SK-N-SH treated with all-trans-retinoic acid at 6 μM for 48 hours (cell line): Measurements from ENCODE around the gene PRKD3.

Experiments
- ARNTL ChIP-seq: fragments of 450-650 bp; formaldehyde crosslinking; IDR thresholded peaks from 2 replicates; pipeline ENCODE4 v1.5.0; 2020; ENCODE audit warnings: low read depth, mild to moderate bottlenecking, moderate library complexity, borderline replicate concordance
- ESRRG ChIP-seq: fragments of 250-450 bp; sonication (Bioruptor Pico); IDR thresholded peaks from 2 replicates; pipeline ENCODE4 v1.6.1; 2021; ENCODE audit warnings: mild to moderate bottlenecking
- PATZ1 ChIP-seq: fragments of 250-450 bp; sonication (Bioruptor Pico); IDR thresholded peaks from 2 replicates; pipeline ENCODE4 v1.8.0; 2020; ENCODE audit warnings: mild to moderate bottlenecking, moderate library complexity, borderline replicate concordance
- RARB ChIP-seq: fragments of 250-450 bp; sonication (Bioruptor Pico); IDR thresholded peaks from 2 replicates; pipeline ENCODE4 v1.8.0; 2021; ENCODE audit warnings: mild to moderate bottlenecking, moderate library complexity
- SNAI2 ChIP-seq: fragments of 250-450 bp; sonication (Bioruptor Pico); IDR thresholded peaks from 2 replicates; pipeline ENCODE4 v1.5.0; 2020; ENCODE audit warnings: mild to moderate bottlenecking, moderate library complexity
- ZFP3 ChIP-seq: fragments of 250-450 bp; sonication (Bioruptor Pico); IDR thresholded peaks from 2 replicates; pipeline ENCODE4 v1.5.0; 2020; ENCODE audit warnings: mild to moderate bottlenecking, moderate library complexity
- ZNF565 ChIP-seq: fragments of 450-650 bp; formaldehyde crosslinking; conservative IDR thresholded peaks from 2 replicates; pipeline ENCODE4 v1.5.0; 2020; ENCODE audit warnings: low read depth, mild to moderate bottlenecking, moderate library complexity
- ZNF70 ChIP-seq: fragments of 450-650 bp; formaldehyde crosslinking; IDR thresholded peaks from 2 replicates; pipeline ENCODE4 v1.5.0; 2020; ENCODE audit warnings: mild to moderate bottlenecking, moderate library complexity
- TF ChIP-seq, protein P1 (sequence below): fragments of 250-450 bp; sonication (Bioruptor Pico); IDR thresholded peaks from 2 replicates; pipeline ENCODE4 v1.5.1; 2020; ENCODE audit warnings: low read depth, mild to moderate bottlenecking, moderate library complexity
- TF ChIP-seq, protein P2 (sequence below): fragments of 250-450 bp; sonication (Bioruptor Pico); IDR thresholded peaks from 2 replicates; pipeline ENCODE4 v1.8.0; 2021; ENCODE audit warnings: low read depth, mild to moderate bottlenecking, moderate library complexity, borderline replicate concordance
- TF ChIP-seq, protein P3 (sequence below): fragments of 250-450 bp; sonication (Bioruptor Pico); IDR thresholded peaks from 2 replicates; pipeline ENCODE4 v1.5.1; 2021; ENCODE audit warnings: mild to moderate bottlenecking, moderate library complexity

- TF ChIP-seq, protein P1, sequence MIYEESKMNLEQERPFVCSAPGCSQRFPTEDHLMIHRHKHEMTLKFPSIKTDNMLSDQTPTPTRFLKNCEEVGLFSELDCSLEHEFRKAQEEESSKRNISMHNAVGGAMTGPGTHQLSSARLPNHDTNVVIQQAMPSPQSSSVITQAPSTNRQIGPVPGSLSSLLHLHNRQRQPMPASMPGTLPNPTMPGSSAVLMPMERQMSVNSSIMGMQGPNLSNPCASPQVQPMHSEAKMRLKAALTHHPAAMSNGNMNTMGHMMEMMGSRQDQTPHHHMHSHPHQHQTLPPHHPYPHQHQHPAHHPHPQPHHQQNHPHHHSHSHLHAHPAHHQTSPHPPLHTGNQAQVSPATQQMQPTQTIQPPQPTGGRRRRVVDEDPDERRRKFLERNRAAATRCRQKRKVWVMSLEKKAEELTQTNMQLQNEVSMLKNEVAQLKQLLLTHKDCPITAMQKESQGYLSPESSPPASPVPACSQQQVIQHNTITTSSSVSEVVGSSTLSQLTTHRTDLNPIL (CRISPR knock-in tag) = no peak
- TF ChIP-seq SNAI2 (no peak), ZFP3 (CRISPR knock-in tag) (no peak), ARNTL (CRISPR knock-in tag) (no peak), PATZ1 (CRISPR knock-in tag) (no peak), ESRRG (CRISPR knock-in tag) (no peak), ZNF70 (no peak), ZNF565 (CRISPR knock-in tag) (no peak), RARB (no peak)
- TF ChIP-seq, protein P2, sequence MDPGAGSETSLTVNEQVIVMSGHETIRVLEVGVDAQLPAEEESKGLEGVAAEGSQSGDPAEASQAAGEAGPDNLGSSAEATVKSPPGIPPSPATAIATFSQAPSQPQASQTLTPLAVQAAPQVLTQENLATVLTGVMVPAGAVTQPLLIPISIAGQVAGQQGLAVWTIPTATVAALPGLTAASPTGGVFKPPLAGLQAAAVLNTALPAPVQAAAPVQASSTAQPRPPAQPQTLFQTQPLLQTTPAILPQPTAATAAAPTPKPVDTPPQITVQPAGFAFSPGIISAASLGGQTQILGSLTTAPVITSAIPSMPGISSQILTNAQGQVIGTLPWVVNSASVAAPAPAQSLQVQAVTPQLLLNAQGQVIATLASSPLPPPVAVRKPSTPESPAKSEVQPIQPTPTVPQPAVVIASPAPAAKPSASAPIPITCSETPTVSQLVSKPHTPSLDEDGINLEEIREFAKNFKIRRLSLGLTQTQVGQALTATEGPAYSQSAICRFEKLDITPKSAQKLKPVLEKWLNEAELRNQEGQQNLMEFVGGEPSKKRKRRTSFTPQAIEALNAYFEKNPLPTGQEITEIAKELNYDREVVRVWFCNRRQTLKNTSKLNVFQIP (CRISPR knock-in tag) = no peak
- TF ChIP-seq, protein P3, sequence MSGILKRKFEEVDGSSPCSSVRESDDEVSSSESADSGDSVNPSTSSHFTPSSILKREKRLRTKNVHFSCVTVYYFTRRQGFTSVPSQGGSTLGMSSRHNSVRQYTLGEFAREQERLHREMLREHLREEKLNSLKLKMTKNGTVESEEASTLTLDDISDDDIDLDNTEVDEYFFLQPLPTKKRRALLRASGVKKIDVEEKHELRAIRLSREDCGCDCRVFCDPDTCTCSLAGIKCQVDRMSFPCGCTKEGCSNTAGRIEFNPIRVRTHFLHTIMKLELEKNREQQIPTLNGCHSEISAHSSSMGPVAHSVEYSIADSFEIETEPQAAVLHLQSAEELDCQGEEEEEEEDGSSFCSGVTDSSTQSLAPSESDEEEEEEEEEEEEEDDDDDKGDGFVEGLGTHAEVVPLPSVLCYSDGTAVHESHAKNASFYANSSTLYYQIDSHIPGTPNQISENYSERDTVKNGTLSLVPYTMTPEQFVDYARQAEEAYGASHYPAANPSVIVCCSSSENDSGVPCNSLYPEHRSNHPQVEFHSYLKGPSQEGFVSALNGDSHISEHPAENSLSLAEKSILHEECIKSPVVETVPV = no peak
Observed at GRCh38 chr2:37300578-37300977, 24.1 kb downstream of the PRKD3 start.
